ENCODE data around the gene HBG1.
"Not testable (repeated sequence)": the region's sequence is repeated elsewhere in the genome, so short reads cannot be mapped to it uniquely, and the experiment has no call there.

DNA sequence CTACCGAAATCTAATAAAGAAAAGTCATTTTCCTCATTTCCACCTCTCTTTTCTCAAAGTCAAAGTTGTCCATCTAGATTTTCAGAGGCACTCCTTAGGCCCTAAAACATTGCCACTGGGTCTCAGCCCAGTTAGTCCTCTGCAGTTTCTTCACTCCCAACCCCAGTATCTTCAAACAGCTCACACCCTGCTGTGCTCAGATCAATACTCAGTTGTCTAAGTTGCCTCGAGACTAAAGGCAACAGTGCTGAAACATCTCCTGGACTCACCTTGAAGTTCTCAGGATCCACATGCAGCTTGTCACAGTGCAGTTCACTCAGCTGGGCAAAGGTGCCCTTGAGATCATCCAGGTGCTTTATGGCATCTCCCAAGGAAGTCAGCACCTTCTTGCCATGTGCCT lies 4.4 kb upstream of the HBG1 start:
- TF ChIP-seq, protein P1, sequence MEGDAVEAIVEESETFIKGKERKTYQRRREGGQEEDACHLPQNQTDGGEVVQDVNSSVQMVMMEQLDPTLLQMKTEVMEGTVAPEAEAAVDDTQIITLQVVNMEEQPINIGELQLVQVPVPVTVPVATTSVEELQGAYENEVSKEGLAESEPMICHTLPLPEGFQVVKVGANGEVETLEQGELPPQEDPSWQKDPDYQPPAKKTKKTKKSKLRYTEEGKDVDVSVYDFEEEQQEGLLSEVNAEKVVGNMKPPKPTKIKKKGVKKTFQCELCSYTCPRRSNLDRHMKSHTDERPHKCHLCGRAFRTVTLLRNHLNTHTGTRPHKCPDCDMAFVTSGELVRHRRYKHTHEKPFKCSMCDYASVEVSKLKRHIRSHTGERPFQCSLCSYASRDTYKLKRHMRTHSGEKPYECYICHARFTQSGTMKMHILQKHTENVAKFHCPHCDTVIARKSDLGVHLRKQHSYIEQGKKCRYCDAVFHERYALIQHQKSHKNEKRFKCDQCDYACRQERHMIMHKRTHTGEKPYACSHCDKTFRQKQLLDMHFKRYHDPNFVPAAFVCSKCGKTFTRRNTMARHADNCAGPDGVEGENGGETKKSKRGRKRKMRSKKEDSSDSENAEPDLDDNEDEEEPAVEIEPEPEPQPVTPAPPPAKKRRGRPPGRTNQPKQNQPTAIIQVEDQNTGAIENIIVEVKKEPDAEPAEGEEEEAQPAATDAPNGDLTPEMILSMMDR (conservative IDR thresholded peaks at IDR 0.05; ENCODE audit: low read depth in 2 of 2): not testable (repeated sequence)
- TF ChIP-seq EZH2 (IDR thresholded peaks at IDR 0.05; ENCODE audit: low read depth, unreplicated experiment); CREB1 (CRISPR knock-in tag; IDR thresholded peaks at IDR 0.05; ENCODE audit: low read depth); EZH2phosphoT487 (IDR thresholded peaks at IDR 0.05; ENCODE audit: unreplicated experiment); POLR2AphosphoS5 (IDR thresholded peaks at IDR 0.05; ENCODE audit: low read depth); REST (IDR thresholded peaks at IDR 0.05; ENCODE audit: unreplicated experiment); NANOG (IDR thresholded peaks at IDR 0.05; ENCODE audit: borderline replicate concordance); JUNB (IDR thresholded peaks at IDR 0.05; ENCODE audit: unreplicated experiment); ZNF114 (CRISPR knock-in tag; IDR thresholded peaks at IDR 0.05); ETS1 (IDR thresholded peaks at IDR 0.05); ZNF331 (CRISPR knock-in tag; IDR thresholded peaks at IDR 0.05; ENCODE audit: low read depth); STAT1 (IDR thresholded peaks at IDR 0.05; ENCODE audit: unreplicated experiment): not testable (repeated sequence)

Data from GM23338 (cell line).